ENCODE results near the gene MOB2.

MOB2 gene

DNA sequence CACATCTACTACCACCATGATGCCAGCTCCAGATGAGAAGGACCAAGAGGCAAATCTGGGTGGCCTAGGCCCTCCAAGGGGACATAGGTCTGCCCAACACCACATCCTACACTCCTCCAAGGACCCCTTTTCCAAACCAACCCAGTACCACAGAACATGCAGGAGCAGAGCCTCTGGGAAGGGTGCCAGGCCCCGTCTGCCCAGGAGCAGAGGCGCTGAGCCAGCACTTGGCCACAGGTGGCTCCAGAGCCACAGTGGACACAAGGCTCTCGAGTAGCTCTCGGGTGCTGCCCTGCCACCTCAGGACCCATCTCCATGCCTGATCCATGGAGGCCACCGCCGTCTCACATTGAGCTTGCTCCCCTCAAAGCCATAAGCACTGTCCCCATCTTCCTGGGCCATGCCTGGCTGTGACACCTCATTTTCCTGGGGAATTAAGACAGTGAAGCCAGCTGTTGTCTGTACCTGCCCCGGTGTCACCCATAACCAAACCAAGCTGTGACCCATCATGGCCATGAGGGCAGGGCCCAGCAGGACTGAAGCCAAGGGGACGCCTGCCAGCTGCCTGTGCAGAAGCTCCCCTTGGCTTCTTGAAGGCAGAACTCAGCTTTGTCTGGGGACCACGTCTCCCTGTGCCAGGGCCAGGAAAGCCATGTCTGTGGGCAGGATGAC lies 7.4 kb downstream of the MOB2 start:
- Mint-ChIP-seq H3K4me3 (no peak overlapping the region), H3K27ac (no peak overlapping the region), H3K4me1 (ENCODE audit: low read depth) (peaks cover 4% of the 10 kb centered on the region), H3K27me3 (no peaks in the 10 kb centered on the region), H3K36me3 (peaks cover 3% of the 10 kb centered on the region), H3K9me3 (ENCODE audit: low read depth) (no peaks in the 10 kb centered on the region)

GRCh38 chr11:1478544-1478943 lies 8.0 kb downstream of the MOB2 start:
- no peak overlapping the region for H3K27ac Mint-ChIP-seq
- H3K27me3 Mint-ChIP-seq = no peaks in the 10 kb centered on the region
- H3K36me3 Mint-ChIP-seq = peaks cover 4% of the 10 kb centered on the region
- H3K9me3 Mint-ChIP-seq (ENCODE audit: low read depth) = no peaks in the 10 kb centered on the region
- H3K4me3 Mint-ChIP-seq = no peak overlapping the region
- H3K4me1 Mint-ChIP-seq (ENCODE audit: low read depth) = peaks cover 4% of the 10 kb centered on the region

GRCh38 chr11:1478011-1478410 lies 8.6 kb downstream of the MOB2 start:
- Mint-ChIP-seq H3K9me3 (ENCODE audit: low read depth) (no peaks in the 10 kb centered on the region), H3K27me3 (no peaks in the 10 kb centered on the region), H3K27ac (no peak overlapping the region)

DNA sequence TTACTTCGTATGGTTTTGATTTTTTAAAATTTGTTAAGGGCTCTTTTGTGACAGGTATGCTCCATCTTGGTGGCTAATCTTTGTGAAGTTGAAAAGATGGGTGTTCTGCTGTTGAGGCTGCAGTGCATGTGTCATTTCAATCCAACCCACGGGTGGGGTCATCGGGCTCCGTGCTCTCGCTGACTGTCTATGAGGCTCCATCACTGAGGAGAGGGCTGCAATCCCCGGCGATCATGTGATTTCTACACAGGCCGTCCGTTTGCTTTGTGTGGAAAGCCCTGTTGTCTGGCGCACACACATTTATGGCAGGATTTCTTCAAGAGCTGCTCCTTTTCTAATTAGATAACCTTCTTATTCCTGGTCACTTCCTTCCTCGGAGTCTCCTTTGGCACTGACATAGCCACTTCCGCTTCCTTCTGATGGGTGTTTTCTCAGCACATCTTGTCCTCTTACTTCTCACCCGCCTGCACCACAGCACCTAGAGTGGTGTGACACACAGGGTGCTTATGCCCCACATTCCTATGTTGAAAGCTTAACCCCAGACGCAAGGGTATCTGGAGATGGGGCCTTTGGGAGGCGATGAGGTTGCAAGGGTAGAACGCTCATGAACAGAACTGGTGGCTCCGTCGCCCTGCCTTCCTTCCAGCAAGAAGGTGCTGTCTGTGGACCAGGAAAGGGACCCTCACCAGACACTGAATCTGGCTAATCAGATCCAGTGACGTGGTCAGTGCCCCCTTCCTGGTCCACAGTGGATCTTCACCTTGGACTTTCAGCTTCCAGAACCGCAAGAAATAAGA lies 9.4 kb downstream of the MOB2 start:
- Mint-ChIP-seq H3K9me3 (ENCODE audit: low read depth) (no peaks in the 10 kb centered on the region), H3K27ac (no peak overlapping the region), H3K4me1 (ENCODE audit: low read depth) (peaks cover 4% of the 10 kb centered on the region), H3K36me3 (peaks cover 4% of the 10 kb centered on the region), H3K4me3 (no peak overlapping the region), H3K27me3 (no peaks in the 10 kb centered on the region)

More at GRCh38 chr11:1478011-1478410, 8.6 kb downstream of the MOB2 start:
- Mint-ChIP-seq H3K4me1 (ENCODE audit: low read depth) (peaks cover 4% of the 10 kb centered on the region), H3K4me3 (no peak overlapping the region), H3K36me3 (peaks cover 4% of the 10 kb centered on the region)

DNA sequence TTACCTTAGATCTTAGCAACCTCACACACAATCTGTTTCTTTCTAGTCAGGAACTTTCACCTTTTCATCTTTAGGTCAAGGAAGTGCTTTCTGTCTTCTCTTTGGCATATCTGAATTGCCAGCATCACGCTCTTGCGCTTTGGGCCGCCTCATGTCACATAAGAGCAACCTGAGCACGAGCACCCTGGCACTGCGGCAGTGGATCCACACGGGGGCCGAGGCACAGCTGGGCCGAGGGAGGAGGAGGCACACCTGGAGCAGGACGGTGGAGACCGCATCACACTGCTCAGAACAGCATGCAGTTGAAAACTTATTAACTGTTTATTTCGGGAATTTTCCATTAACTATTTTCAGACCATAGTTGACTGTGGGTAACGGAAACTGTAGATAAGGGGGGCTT lies 10.7 kb downstream of the MOB2 start:
- H3K27ac Mint-ChIP-seq = no peak overlapping the region
- H3K27me3 Mint-ChIP-seq = no peaks in the 10 kb centered on the region
- no peak overlapping the region for H3K4me3 Mint-ChIP-seq
- H3K9me3 Mint-ChIP-seq (ENCODE audit: low read depth) = no peaks in the 10 kb centered on the region
- peaks cover 4% of the 10 kb centered on the region for H3K4me1 Mint-ChIP-seq (ENCODE audit: low read depth)
- H3K36me3 Mint-ChIP-seq = peaks cover 4% of the 10 kb centered on the region

DNA sequence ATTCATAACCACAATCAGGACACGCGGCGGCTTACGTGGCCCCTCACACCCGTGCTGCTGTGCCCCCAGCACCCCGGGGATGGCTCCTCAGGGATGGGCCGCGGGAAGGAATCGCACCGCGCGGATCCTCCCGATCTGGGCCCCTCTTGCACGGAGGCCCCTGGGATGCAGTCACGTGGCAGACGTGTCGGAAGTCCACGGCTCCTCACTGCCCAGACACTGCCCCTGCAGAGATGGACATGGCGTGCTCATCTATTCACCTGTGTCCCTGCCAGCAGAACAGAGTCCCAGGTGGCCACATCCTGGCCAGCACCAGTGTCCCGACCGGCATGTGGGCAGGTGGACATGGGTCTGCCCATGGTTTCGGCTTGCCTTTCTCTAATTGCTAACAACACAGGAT lies 12.8 kb downstream of the MOB2 start:
- Mint-ChIP-seq H3K4me3 (no peak overlapping the region), H3K27me3 (no peaks in the 10 kb centered on the region), H3K36me3 (peaks cover 3% of the 10 kb centered on the region), H3K4me1 (ENCODE audit: low read depth) (peaks cover 3% of the 10 kb centered on the region), H3K27ac (no peak overlapping the region), H3K9me3 (ENCODE audit: low read depth) (no peaks in the 10 kb centered on the region)

DNA sequence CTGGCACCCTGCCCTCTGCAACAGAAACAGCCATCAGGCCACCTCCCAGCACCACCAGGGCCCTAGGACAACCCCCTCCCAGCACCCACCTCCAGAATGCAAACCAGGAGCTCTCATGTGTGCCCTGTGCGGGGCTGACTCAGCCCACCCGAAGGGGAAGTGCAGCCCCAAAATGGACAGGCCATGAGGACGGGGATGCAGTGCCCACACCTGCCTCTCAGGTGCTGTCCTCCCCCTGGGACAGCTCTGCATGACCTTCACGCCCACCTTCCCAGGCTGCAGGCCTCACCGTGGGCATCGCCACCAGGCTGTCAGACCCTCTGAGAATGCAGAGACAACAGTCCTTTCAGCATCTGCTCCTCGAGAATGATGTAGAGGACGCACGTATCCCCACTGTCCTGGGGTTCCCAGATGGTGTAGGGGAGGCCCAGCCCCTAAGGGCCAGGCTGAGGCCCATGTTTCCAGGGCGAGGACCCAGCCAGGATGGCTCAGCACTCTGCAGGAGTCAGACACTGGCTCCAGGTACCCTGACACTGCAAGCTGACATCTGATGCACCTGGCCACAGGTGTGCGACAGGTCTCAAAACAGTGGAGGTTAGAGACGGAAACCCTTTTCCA lies 13.5 kb downstream of the MOB2 start:
- Mint-ChIP-seq H3K9me3 (ENCODE audit: low read depth) (no peaks in the 10 kb centered on the region), H3K27me3 (no peaks in the 10 kb centered on the region), H3K36me3 (peaks cover 3% of the 10 kb centered on the region), H3K27ac (no peak overlapping the region), H3K4me1 (ENCODE audit: low read depth) (no peaks in the 10 kb centered on the region), H3K4me3 (no peak overlapping the region)

DNA sequence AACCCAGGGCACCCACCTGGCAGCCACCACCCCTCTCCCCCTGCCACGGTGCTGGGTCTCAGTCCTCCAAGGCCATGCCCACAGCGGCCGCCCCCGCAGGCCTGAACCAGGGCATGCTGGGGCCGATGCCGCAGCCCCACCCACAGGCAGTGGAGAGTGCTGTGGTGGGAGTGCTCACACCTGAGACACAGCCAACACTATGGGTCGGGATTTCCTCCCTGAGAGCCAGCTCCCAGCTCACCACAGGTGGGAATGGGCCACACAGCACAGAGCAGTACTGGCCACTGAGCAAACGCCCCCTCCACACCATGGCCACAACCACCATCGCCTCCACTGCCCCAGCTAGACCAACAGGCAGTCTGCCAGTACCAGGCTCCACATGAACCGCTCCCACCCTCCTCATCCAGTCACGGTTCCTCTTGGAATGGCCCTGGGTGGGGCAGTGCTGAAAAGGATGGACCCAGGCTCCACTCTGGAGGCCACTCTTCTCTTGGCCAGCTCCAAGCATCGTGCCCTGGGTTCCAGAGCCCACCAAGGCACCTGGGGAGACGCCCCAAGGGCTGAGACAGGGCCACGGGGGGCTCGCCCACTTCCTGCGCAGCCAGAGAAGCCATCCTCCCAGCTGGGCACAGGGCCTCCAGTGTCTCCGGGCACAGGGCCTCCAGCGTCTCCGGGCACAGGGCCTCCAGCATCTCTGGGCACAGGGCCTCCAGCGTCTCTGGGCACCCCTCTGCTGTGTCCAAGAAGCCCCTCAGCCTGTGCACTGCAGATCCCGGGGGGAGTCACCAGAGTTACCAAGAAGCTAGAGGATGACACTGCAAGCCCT lies 14.2 kb downstream of the MOB2 start:
- peaks cover 3% of the 10 kb centered on the region for H3K36me3 Mint-ChIP-seq

GRCh38 chr11:1471736-1472135 lies 14.8 kb downstream of the MOB2 start:
- peaks cover 3% of the 10 kb centered on the region for H3K36me3 Mint-ChIP-seq

More for the DNA sequence above, 14.2 kb downstream of the MOB2 start:
- no peaks in the 10 kb centered on the region for H3K4me1 Mint-ChIP-seq (ENCODE audit: low read depth)
- H3K4me3 Mint-ChIP-seq = no peak overlapping the region
- H3K27me3 Mint-ChIP-seq = no peaks in the 10 kb centered on the region
- no peaks in the 10 kb centered on the region for H3K9me3 Mint-ChIP-seq (ENCODE audit: low read depth)
- H3K27ac Mint-ChIP-seq = no peak overlapping the region

DNA sequence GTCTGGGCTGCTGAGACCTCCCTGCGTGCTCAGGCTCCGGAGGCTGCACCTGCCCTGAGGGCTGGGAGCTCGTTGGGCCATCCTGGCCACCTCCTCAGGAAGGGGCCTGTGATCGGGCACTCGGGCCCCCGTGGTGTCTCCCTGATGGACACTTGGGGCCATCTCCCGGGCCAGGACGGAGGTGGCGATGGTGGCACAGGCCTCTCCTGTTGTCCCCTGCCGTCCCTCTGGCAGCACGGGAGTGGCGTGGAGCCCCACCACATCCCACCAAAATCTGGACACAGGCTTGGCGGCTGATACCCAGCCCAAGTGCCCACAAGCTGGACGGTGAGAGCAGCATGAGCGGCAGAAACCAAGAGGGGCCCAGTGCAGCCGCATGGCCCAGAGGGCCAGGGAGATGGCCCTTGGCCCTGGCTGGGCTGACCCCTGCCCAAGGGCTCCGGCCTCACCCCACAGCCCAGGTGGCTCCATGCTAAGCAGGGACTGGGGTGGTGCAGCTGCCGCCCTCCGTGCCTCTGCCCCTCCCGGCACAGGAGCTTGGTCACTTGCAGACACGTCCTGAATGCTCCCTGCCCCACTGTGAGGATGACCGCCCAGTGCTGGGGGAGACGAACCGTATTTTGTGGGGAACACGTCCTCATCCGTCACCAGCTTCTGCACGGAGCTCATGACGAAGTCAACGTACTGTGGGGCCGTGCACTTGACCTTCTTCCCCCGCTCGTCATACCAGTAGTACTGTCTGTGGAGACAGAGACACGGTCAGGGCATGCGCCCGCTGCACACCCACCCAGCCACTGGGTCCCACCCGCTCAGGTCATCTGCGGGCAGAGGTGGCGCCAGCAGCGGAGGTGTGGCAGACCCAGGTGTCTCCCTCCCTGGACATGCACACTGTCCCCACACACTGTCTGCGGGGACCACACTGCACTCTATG lies 15.6 kb downstream of the MOB2 start:
- H3K36me3 Mint-ChIP-seq = peaks cover 3% of the 10 kb centered on the region
- H3K4me3 Mint-ChIP-seq = no peak overlapping the region
- no peaks in the 10 kb centered on the region for H3K4me1 Mint-ChIP-seq (ENCODE audit: low read depth)
- no peaks in the 10 kb centered on the region for H3K9me3 Mint-ChIP-seq (ENCODE audit: low read depth)
- H3K27me3 Mint-ChIP-seq = no peaks in the 10 kb centered on the region
- no peak overlapping the region for H3K27ac Mint-ChIP-seq

More at GRCh38 chr11:1471736-1472135, 14.8 kb downstream of the MOB2 start:
- no peaks in the 10 kb centered on the region for H3K9me3 Mint-ChIP-seq (ENCODE audit: low read depth)
- H3K27ac Mint-ChIP-seq = no peak overlapping the region
- no peaks in the 10 kb centered on the region for H3K27me3 Mint-ChIP-seq
- H3K4me1 Mint-ChIP-seq (ENCODE audit: low read depth) = no peaks in the 10 kb centered on the region
- H3K4me3 Mint-ChIP-seq = no peak overlapping the region

GRCh38 chr11:1469911-1470680 lies 16.5 kb downstream of the MOB2 start:
- no peaks in the 10 kb centered on the region for H3K27me3 Mint-ChIP-seq
- H3K36me3 Mint-ChIP-seq = peaks cover 3% of the 10 kb centered on the region
- H3K9me3 Mint-ChIP-seq (ENCODE audit: low read depth) = no peaks in the 10 kb centered on the region
- H3K27ac Mint-ChIP-seq = no peak overlapping the region
- no peak overlapping the region for H3K4me3 Mint-ChIP-seq
- no peaks in the 10 kb centered on the region for H3K4me1 Mint-ChIP-seq (ENCODE audit: low read depth)

DNA sequence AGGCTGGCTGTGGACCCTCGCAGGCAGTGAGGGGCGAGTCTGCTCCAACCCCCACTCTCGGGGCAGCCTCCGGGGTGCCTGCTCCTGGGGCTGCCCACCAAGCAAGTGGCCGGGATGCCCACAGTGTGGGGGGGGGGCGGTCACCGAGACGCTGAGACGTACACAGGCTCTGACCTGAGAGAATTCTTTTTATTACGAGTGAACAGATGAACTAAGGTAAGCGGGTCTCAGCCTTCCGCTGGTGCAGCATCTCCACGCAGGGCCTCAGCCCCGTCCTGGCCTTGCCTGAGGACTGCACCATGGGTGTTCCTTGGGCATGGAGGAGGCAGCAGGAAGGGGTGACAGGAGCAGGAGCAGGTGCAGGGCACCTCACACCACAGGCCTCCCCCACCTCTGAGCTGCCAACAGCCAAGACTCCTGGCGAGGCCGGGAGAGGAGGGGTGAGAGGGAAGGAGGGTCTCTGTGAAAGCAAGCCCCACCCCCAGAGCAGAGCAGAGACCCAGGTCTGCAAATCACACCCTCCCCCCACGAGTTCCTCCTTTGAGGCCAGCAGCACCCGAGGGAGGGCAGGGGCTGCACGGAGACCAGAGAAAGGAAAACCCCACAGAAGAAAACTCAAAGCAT lies 17.2 kb downstream of the MOB2 start:
- Mint-ChIP-seq H3K36me3 (peaks cover 3% of the 10 kb centered on the region), H3K4me1 (ENCODE audit: low read depth) (no peaks in the 10 kb centered on the region), H3K27me3 (no peaks in the 10 kb centered on the region)

GRCh38 chr11:1468473-1469066 lies 18.0 kb downstream of the MOB2 start:
- H3K36me3 Mint-ChIP-seq = no peaks in the 10 kb centered on the region
- H3K27ac Mint-ChIP-seq = no peak overlapping the region
- no peaks in the 10 kb centered on the region for H3K4me1 Mint-ChIP-seq (ENCODE audit: low read depth)

More for the DNA sequence above, 17.2 kb downstream of the MOB2 start:
- no peaks in the 10 kb centered on the region for H3K9me3 Mint-ChIP-seq (ENCODE audit: low read depth)
- no peak overlapping the region for H3K27ac Mint-ChIP-seq
- no peak overlapping the region for H3K4me3 Mint-ChIP-seq

More at GRCh38 chr11:1468473-1469066, 18.0 kb downstream of the MOB2 start:
- Mint-ChIP-seq H3K9me3 (ENCODE audit: low read depth) (no peaks in the 10 kb centered on the region), H3K27me3 (no peaks in the 10 kb centered on the region), H3K4me3 (no peak overlapping the region)

Data from activated naive CD8-positive, alpha-beta T cell (primary cell).